GM19099 (cell line): ENCODE results near the gene CGB7.
"Not testable (repeated sequence)": the region's sequence is repeated elsewhere in the genome, so short reads cannot be mapped to it uniquely, and the experiment has no call there.

Experiments used
- POLR2A ChIP-seq: IDR thresholded peaks from 3 replicates; pipeline ENCODE4 v1.6.1; 2011; ENCODE audit warnings: low read depth; ENCODE audit not compliant: insufficient read length; ENCODE audit errors: extremely low read depth

Gene CGB7

GRCh38 chr19:49061445-49061844, 3.9 kb upstream of the CGB7 start:
- no peak for TF ChIP-seq POLR2A

DNA sequence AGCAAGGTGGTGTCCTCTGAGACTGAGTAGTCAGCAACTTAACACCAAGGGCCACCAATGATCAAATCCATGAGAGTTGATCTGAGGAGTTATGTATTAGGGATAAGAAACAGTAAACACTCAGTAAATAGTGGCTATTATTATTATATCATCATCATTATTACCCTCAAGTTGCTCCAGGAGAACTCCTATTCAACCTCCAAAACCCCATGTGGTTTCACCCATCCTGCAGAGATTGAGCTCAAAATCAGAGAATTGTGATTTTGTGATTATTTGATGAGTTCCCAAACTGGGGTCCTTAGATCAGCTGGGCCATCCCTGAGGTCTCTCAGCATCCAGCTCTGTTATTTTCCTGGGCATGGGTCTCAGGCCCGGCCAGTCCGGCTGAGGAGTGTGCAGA, 3.5 kb upstream of the CGB7 start:
- TF ChIP-seq POLR2A: no peak

GRCh38 chr19:49059053-49059452, 1.5 kb upstream of the CGB7 start:
- TF ChIP-seq POLR2A: no peak

- TF ChIP-seq POLR2A: no peak
These were observed 1.0 kb upstream of the CGB7 start for GRCh38 chr19:49058562-49058961.

GRCh38 chr19:49056101-49056901, 1.2 kb downstream of the CGB7 start:
- TF ChIP-seq POLR2A: no peak

GRCh38 chr19:49049011-49049410, 8.5 kb downstream of the CGB7 start, which contains the start of gene CGB8:
Gene CGB8 (minus strand): TSS chr19:49049111. CDS start chr19:49048739, 372 bp downstream.
- TF ChIP-seq POLR2A: not testable (repeated sequence)

GRCh38 chr19:49043548-49043947, 14.0 kb downstream of the CGB7 start, which contains the start of gene CGB5:
Gene CGB5 (plus strand): TSS chr19:49043848. CDS start chr19:49044210, 362 bp downstream.
- not testable (repeated sequence) for TF ChIP-seq POLR2A

- no peak for TF ChIP-seq POLR2A
These were observed 15.4 kb downstream of the CGB7 start for GRCh38 chr19:49042177-49042576.

GRCh38 chr19:49036815-49037214, 20.7 kb downstream of the CGB7 start, which contains the start of gene CGB1:
Gene CGB1 (minus strand): TSS chr19:49036895. CDS start chr19:49036711, 184 bp downstream.
- not testable (repeated sequence) for TF ChIP-seq POLR2A

- not testable (repeated sequence) for TF ChIP-seq POLR2A
These were observed 25.8 kb downstream of the CGB7 start, which contains the start of gene CGB2 for GRCh38 chr19:49031642-49032301. Gene CGB2 (plus strand): TSS chr19:49031890. CDS start chr19:49032096, 206 bp downstream.

- TF ChIP-seq POLR2A: not testable (repeated sequence)
These were observed 33.3 kb downstream of the CGB7 start, which contains the start of gene CGB3 for GRCh38 chr19:49024233-49024632. Gene CGB3 (minus strand): TSS chr19:49024333. CDS start chr19:49023971, 362 bp downstream.

- no peak for TF ChIP-seq POLR2A
These were observed 35.4 kb downstream of the CGB7 start for GRCh38 chr19:49022116-49022515.

DNA sequence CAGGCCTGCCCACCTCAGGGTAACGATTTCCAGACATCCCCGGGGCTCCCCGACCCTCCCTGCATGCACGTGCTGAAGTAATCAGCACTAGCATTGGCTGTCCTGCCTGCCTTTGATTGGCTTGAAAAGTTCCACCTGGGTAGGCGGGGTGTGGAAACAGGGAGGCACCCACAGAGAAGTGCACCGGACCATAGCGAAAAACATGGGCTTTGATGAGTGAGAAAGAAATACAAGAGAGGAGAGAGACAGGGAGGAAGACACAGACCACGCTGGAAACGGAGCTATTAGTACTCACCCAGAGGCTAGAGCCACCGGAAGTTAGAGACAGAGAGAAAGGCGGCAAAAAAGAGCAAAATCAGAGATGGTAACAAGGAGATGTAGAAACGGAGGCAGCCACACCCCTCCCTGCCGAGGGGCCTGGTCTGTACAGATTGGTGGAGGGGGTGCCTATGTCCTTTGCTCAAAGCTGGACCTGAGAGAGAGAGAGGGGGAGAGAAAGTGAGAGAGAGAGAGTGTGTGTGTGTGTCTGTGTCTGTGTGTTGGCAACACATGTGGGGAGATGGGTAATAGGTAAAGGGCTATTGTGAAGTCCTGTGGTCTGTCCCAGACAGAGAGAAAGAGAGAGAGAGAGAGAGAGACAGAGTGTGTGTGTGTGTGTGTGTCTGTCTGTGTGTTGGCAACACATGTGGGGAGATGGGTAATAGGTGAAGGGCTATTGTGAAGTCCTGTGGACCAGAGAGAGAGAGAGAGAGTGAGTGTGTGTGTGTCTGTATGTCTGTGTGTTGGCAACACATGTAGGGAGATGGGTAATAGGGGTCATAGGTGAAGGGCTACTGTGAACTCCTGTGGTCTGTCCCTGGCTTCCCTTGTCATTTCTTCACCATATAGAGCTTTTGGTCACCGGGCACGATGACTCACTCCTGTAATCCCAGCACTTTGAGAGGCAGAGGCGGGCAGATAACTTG, 36.3 kb downstream of the CGB7 start:
- TF ChIP-seq POLR2A: no peak

DNA sequence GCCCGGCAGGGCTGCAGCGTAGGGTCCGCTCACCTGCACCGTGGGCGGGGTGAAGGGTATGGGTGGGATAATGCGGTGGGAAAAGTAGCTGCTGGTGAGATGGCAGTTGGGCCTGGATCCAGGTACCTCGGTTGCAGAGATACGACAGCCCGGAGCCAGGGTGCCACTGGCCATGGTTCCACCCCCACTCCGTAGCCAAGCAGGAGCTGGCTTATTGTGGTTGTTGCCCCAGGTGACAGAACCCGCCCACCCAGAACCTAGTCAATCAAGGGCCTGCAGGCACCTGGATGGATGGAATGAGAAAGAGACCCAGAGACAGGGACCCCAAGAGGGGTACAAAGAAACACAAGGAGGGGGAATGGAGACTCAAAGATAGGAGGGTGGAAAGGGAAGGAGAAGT, 37.2 kb downstream of the CGB7 start:
- no peak for TF ChIP-seq POLR2A
